Stimulated activated CD4-positive, alpha-beta T cell treated with anti-CD3 and anti-CD28 coated beads, Interleukin-1b, Interleukin-23, amount 100 ng/mL, for 1 hour (primary cell): ENCODE measurements around the gene ZNRD2.

Experiments used
- DNase-seq, 2 donors: peaks; one replicate each; pipeline ENCODE4 v3.0.0-alpha.2; 2020; ENCODE audit warnings: low read depth in 2 of 2

ZNRD2 gene

GRCh38 chr11:65573391-65574079 lies 3.3 kb downstream of the ZNRD2 start:
- no peak for DNase-seq

- peak; percentile 65 to 75 for DNase-seq
Measured at GRCh38 chr11:65574109-65574810, 4.0 kb downstream of the ZNRD2 start.

- DNase-seq = no peak
Measured at GRCh38 chr11:65574811-65575567, 4.7 kb downstream of the ZNRD2 start.

- DNase-seq = peak in 1 of 2 donors; percentile 68
Measured at GRCh38 chr11:65575568-65576231, 5.4 kb downstream of the ZNRD2 start, which contains the start of gene EHBP1L1. Gene EHBP1L1, plus strand, starts transcription at chr11:65576053. Its CDS starts 250 bp downstream, at chr11:65576303.

GRCh38 chr11:65576232-65576866 lies 6.1 kb downstream of the ZNRD2 start:
- DNase-seq = no peak

GRCh38 chr11:65576867-65577755 lies 6.8 kb downstream of the ZNRD2 start:
- no peak for DNase-seq

GRCh38 chr11:65577756-65578109 lies 7.5 kb downstream of the ZNRD2 start:
- no peak for DNase-seq

- no peak for DNase-seq
Measured at GRCh38 chr11:65578134-65578533, 7.9 kb downstream of the ZNRD2 start.

- DNase-seq = no peak
Measured at GRCh38 chr11:65578667-65579066, 8.4 kb downstream of the ZNRD2 start.

GRCh38 chr11:65579291-65579690 lies 9.0 kb downstream of the ZNRD2 start:
- DNase-seq = no peak

GRCh38 chr11:65580031-65580692 lies 9.9 kb downstream of the ZNRD2 start:
- DNase-seq = no peak

- no peak for DNase-seq
Measured at GRCh38 chr11:65580756-65581155, 10.5 kb downstream of the ZNRD2 start.

- DNase-seq = no peak
Measured at GRCh38 chr11:65581928-65582327, 11.7 kb downstream of the ZNRD2 start.

- DNase-seq = no peak
Measured at GRCh38 chr11:65583589-65583988, 13.3 kb downstream of the ZNRD2 start.

- no peak for DNase-seq
Measured at GRCh38 chr11:65584106-65584505, 13.8 kb downstream of the ZNRD2 start.

- no peak for DNase-seq
Measured at GRCh38 chr11:65584723-65585171, 14.5 kb downstream of the ZNRD2 start.

GRCh38 chr11:65585396-65586246 lies 15.3 kb downstream of the ZNRD2 start:
- no peak for DNase-seq

GRCh38 chr11:65586247-65586630 lies 16.0 kb downstream of the ZNRD2 start:
- DNase-seq = no peak

- no peak for DNase-seq
Measured at GRCh38 chr11:65586676-65587075, 16.4 kb downstream of the ZNRD2 start.
